ENCODE measurements around the gene NPHP4. TPM values are rescaled to one million over a fixed set of nuclear protein-coding genes. Genes with fewer than 3 reads are reported as not detected.

Gene NPHP4
- total and polyA plus RNA-seq, 2 donors (not counting 3 experiments of a cell fraction or from before 2014, with no cell fraction given) = 4.4 to 11.7 TPM

- POLR2A ChIA-PET = no interaction called here
- no peaks in the 10 kb centered on the region for H3K79me2 ChIP-seq (ENCODE audit: control insufficient read depth, insufficient read depth, low read length)
- no peak overlapping the region for H3K9ac ChIP-seq (replicated peaks; ENCODE audit: extremely low read depth, insufficient read depth, low read length)
- H3K9me1 ChIP-seq (replicated peaks; ENCODE audit: control insufficient read depth, extremely low read depth, insufficient read depth, low read length) = no peaks in the 10 kb centered on the region
- H2AFZ ChIP-seq (ENCODE audit: low read depth, low read length) = no peak overlapping the region
- BruUV-seq (replicated peaks) = no TSS peak
- CTCF ChIA-PET = no interaction called here
- no peak overlapping the region for H3K4me2 ChIP-seq (ENCODE audit: insufficient read depth, low read length)
- FAIRE-seq = no peak
- intact Hi-C loops (cut with micrococcal nuclease) (no loop called here), dilution Hi-C loops (cut with MboI; ENCODE audit: extremely low pct_ligation_motif_present, low sequenced_read_pairs) (no loop called here)
- no peaks in the 10 kb centered on the region for H3K4me1 ChIP-seq (ENCODE audit: control insufficient read depth, extremely low read depth, insufficient read depth, low read length)
- no peaks in the 10 kb centered on the region for H3K36me3 ChIP-seq (ENCODE audit: control insufficient read depth in 2 of 2, extremely low read depth in 1 of 2, insufficient read depth in 2 of 2, low read length in 2 of 2)
- H3K27ac ChIP-seq (ENCODE audit: insufficient read depth, low read depth, low read length) = no peak overlapping the region
- no peak overlapping the region for H3K4me3 ChIP-seq (replicated peaks in 1 of 3; ENCODE audit: insufficient read depth in 1 of 3, low read depth in 1 of 3, low read length in 3 of 3)
- no peaks in the 10 kb centered on the region for H3K9me3 ChIP-seq (replicated peaks; ENCODE audit: control insufficient read depth, insufficient read depth, low read length)
- H4K20me1 ChIP-seq (replicated peaks; ENCODE audit: control insufficient read depth, extremely low read depth, insufficient read depth, low read length) = no peaks in the 10 kb centered on the region
- no peak for DNase-seq (ENCODE audit: low read depth, low spot score)
- H3K27me3 ChIP-seq (ENCODE audit: control insufficient read depth in 2 of 2, insufficient read depth in 2 of 2, low read length in 2 of 2) = peaks cover 0 to 2% of the 10 kb centered on the region in 2 experiments
- TF ChIP-seq GATA2 (IDR thresholded peaks at IDR 0.05; ENCODE audit: insufficient read depth, insufficient read length, low read depth, low read length) (no peak), MAX (IDR thresholded peaks at IDR 0.05; ENCODE audit: insufficient read depth, insufficient read length) (no peak), POLR2A (IDR thresholded peaks at IDR 0.05; ENCODE audit: low read depth, low read length) (no peak), JUN (IDR thresholded peaks at IDR 0.05; ENCODE audit: borderline replicate concordance, insufficient read depth, insufficient read length, low read depth) (no peak), FOS (IDR thresholded peaks at IDR 0.05; ENCODE audit: borderline replicate concordance, insufficient read depth, low read length) (no peak), CTCF (IDR thresholded peaks at IDR 0.05; ENCODE audit: extremely low read depth in 1 of 2, insufficient read depth in 1 of 2, low read depth in 1 of 2, low read length in 2 of 2) (no peak), MYC (IDR thresholded peaks at IDR 0.05; ENCODE audit: low read depth, low read length) (no peak), POLR2AphosphoS5 (IDR thresholded peaks at IDR 0.05; ENCODE audit: insufficient read depth, low read depth, low read length) (no peak), EZH2 (IDR thresholded peaks at IDR 0.05; ENCODE audit: borderline replicate concordance, low read depth, low read length, severe bottlenecking) (no peak)
These were observed 36.0 kb upstream of the NPHP4 start for GRCh38 chr1:6028042-6028850.

All from endothelial cell of umbilical vein (primary cell).